H9 (cell line): ENCODE measurements around the gene MYB. TPM values are rescaled to one million over a fixed set of nuclear protein-coding genes. Genes with fewer than 3 reads are reported as not detected.

Source experiments
- DNase-seq: peaks from one replicate; pipeline ENCODE4 v3.0.0-alpha.2; 2017
- H2AFZ ChIP-seq: one replicate; pipeline ENCODE4 v1.6.1; 2013; ENCODE audit warnings: mild to moderate bottlenecking, low read length, control low read depth, moderate library complexity
- H2AK5ac ChIP-seq: 2 replicates; pipeline ENCODE4 v1.6.1; 2013; ENCODE audit warnings: low read length, control low read depth, mixed read lengths; ENCODE audit not compliant: insufficient read length
- H2BK120ac ChIP-seq: one replicate; pipeline ENCODE4 v1.6.1; 2013; ENCODE audit warnings: low read depth, mild to moderate bottlenecking, low read length, control low read depth, inconsistent platforms; ENCODE audit not compliant: poor library complexity, severe bottlenecking
- H2BK12ac ChIP-seq: 2 replicates; pipeline ENCODE4 v1.6.1; 2013; ENCODE audit warnings: low read length, control low read depth, mixed read lengths, low read depth; ENCODE audit not compliant: insufficient read length
- H2BK15ac ChIP-seq: 2 replicates; pipeline ENCODE4 v1.6.1; 2013; ENCODE audit warnings: low read depth, low read length, control low read depth
- H2BK20ac ChIP-seq: one replicate; pipeline ENCODE4 v1.6.1; 2013; ENCODE audit warnings: low read depth, mild to moderate bottlenecking, low read length, control low read depth, inconsistent platforms; ENCODE audit not compliant: poor library complexity, severe bottlenecking
- H2BK5ac ChIP-seq: 2 replicates; pipeline ENCODE4 v1.6.1; 2013; ENCODE audit warnings: low read length, control low read depth, mixed read lengths; ENCODE audit not compliant: insufficient read length
- H3K14ac ChIP-seq: 2 replicates; pipeline ENCODE4 v1.6.1; 2013; ENCODE audit warnings: low read length, control low read depth; ENCODE audit not compliant: insufficient read depth
- H3K18ac ChIP-seq: 2 replicates; pipeline ENCODE4 v1.6.1; 2013; ENCODE audit warnings: low read depth, mild to moderate bottlenecking, mixed read lengths, low read length, control low read depth; ENCODE audit not compliant: insufficient read length
- H3K23ac ChIP-seq: 2 replicates; pipeline ENCODE4 v1.6.1; 2013; ENCODE audit warnings: low read length, control low read depth, mixed read lengths, low read depth; ENCODE audit not compliant: insufficient read length
- H3K23me2 ChIP-seq: 2 replicates; pipeline ENCODE4 v1.6.1; 2013; ENCODE audit warnings: low read depth, mild to moderate bottlenecking, mixed read lengths, low read length, control low read depth; ENCODE audit not compliant: insufficient read length, poor library complexity, severe bottlenecking
- H3K27ac ChIP-seq: 2 replicates; pipeline ENCODE4 v1.5.1; 2013; ENCODE audit warnings: low read length, control low read depth, mixed read lengths, low read depth; ENCODE audit not compliant: insufficient read length
- H3K27me3 ChIP-seq: 2 replicates; pipeline ENCODE4 v1.6.1; 2013; ENCODE audit warnings: low read length, control low read depth, inconsistent platforms; ENCODE audit not compliant: insufficient read depth
- H3K4ac ChIP-seq: 2 replicates; pipeline ENCODE4 v1.6.1; 2013; ENCODE audit warnings: low read depth, mild to moderate bottlenecking, control low read depth, inconsistent platforms, low read length, moderate library complexity
- H3K4me1 ChIP-seq: 2 replicates; pipeline ENCODE4 v1.6.1; 2013; ENCODE audit warnings: low read length, control low read depth, inconsistent platforms; ENCODE audit not compliant: insufficient read depth
- H3K4me2 ChIP-seq: 2 replicates; pipeline ENCODE4 v1.6.1; 2013; ENCODE audit warnings: low read length, control low read depth, mixed read lengths; ENCODE audit not compliant: insufficient read length, insufficient read depth
- H3K56ac ChIP-seq: 2 replicates; pipeline ENCODE4 v1.6.1; 2013; ENCODE audit warnings: low read depth, mild to moderate bottlenecking, mixed read lengths, low read length, control low read depth; ENCODE audit not compliant: insufficient read length
- H3K79me1 ChIP-seq: 2 replicates; pipeline ENCODE4 v1.6.1; 2013; ENCODE audit warnings: low read depth, mild to moderate bottlenecking, moderate library complexity, low read length, control low read depth, inconsistent platforms; ENCODE audit not compliant: insufficient read depth, poor library complexity, severe bottlenecking
- H3K79me2 ChIP-seq: 2 replicates; pipeline ENCODE4 v1.6.1; 2013; ENCODE audit warnings: low read length, control low read depth, inconsistent platforms; ENCODE audit not compliant: insufficient read depth
- H3K9ac ChIP-seq: 2 replicates; pipeline ENCODE4 v1.6.1; 2013; ENCODE audit warnings: low read length, control low read depth, mixed read lengths; ENCODE audit not compliant: insufficient read length; ENCODE audit errors: extremely low read depth
- H3K9me3 ChIP-seq: one replicate; pipeline ENCODE4 v1.6.1; 2013; ENCODE audit warnings: low read depth, low read length, inconsistent platforms; ENCODE audit not compliant: control insufficient read depth
- H3T11ph ChIP-seq: one replicate; pipeline ENCODE4 v1.6.1; 2013; ENCODE audit warnings: mild to moderate bottlenecking, low read length, control low read depth, inconsistent platforms
- H4K20me1 ChIP-seq: one replicate; pipeline ENCODE4 v1.6.1; 2013; ENCODE audit not compliant: control insufficient read depth, insufficient read length, insufficient read depth
- H4K5ac ChIP-seq: 2 replicates; pipeline ENCODE4 v1.6.1; 2013; ENCODE audit warnings: low read depth, mild to moderate bottlenecking, mixed read lengths, low read length, control low read depth; ENCODE audit not compliant: insufficient read length
- H4K8ac ChIP-seq: replicated peaks from 2 replicates; pipeline ENCODE4 v1.6.1; 2013; ENCODE audit warnings: low read length, control low read depth, mixed read lengths, low read depth; ENCODE audit not compliant: insufficient read length
- H4K91ac ChIP-seq: 2 replicates; pipeline ENCODE4 v1.6.1; 2013; ENCODE audit warnings: low read depth, mild to moderate bottlenecking, moderate library complexity, mixed read lengths, low read length, control low read depth; ENCODE audit not compliant: insufficient read length
- H3K27ac Mint-ChIP-seq, 3 experiments: 2 replicates in 2 of 3; 3 replicates in 1 of 3; pipeline ENCODE4 v1.8.0; 2020 to 2021; ENCODE audit warnings: mixed read lengths in 3 of 3, mild to moderate bottlenecking in 1 of 3, moderate library complexity in 1 of 3
- H3K27me3 Mint-ChIP-seq: 2 replicates; pipeline ENCODE4 v1.8.0; 2021; ENCODE audit warnings: low read depth, mild to moderate bottlenecking, moderate library complexity, mixed read lengths
- H3K36me3 Mint-ChIP-seq, 3 experiments: 2 replicates in 2 of 3; 3 replicates in 1 of 3; pipeline ENCODE4 v1.8.0; 2020 to 2021; ENCODE audit warnings: low read depth in 3 of 3, mixed read lengths in 3 of 3; ENCODE audit not compliant: insufficient read depth in 1 of 3
- H3K4me1 Mint-ChIP-seq, 2 experiments: 2 replicates each; pipeline ENCODE4 v1.8.0; 2020; ENCODE audit warnings: mixed read lengths in 2 of 2
- H3K4me3 Mint-ChIP-seq, 2 experiments: 2 replicates in 1 of 2; 3 replicates in 1 of 2; pipeline ENCODE4 v1.8.0; 2020 to 2021; ENCODE audit warnings: mild to moderate bottlenecking in 2 of 2, mixed read lengths in 2 of 2, moderate library complexity in 1 of 2
- H3K9me3 Mint-ChIP-seq, 2 experiments: 2 replicates in 1 of 2; 3 replicates in 1 of 2; pipeline ENCODE4 v1.8.0; 2020; ENCODE audit warnings: mild to moderate bottlenecking in 2 of 2, mixed read lengths in 2 of 2, moderate library complexity in 1 of 2
- WGBS: extraction: QIAGEN DNeasy Blood & Tissue Kit; methylation state at CpG from one replicate; pipeline ENCODE4 v1.1.7; 2013; ENCODE audit warnings: missing lambda C conversion rate, low lambda C conversion rate, mixed read lengths; ENCODE audit not compliant: insufficient read length; ENCODE audit errors: extremely low coverage; 5-methylcytosine and 5-hydroxymethylcytosine counted together
- total RNA-seq: library from RNA; stranded (reverse); gene quantifications from 2 replicates; pipeline ENCODE4 v1.2.1, GENCODE V29; 2021
- TF ChIP-seq, protein P1 (sequence below): fragments of 200-600 bp; sonication (generic); conservative IDR thresholded peaks from 3 replicates; pipeline ENCODE4 v1.8.0; 2021; ENCODE audit warnings: antibody characterized with exemption, mild to moderate bottlenecking

The MYB gene
- total RNA-seq, 1 experiment from 2014 or later, result 5.8 TPM

- Histone ChIP-seq H2AFZ (no peak overlapping the region), H3T11ph (no peak overlapping the region), H2BK20ac (no peak overlapping the region), H2BK12ac (no peak overlapping the region), H3K23ac (no peak overlapping the region), H3K4me1 (no peaks in the 10 kb centered on the region; the same call in 1 of the 2 replicates), H4K8ac (no peak overlapping the region), H3K9ac (no peak overlapping the region), H3K4me2 (no peak overlapping the region), H3K79me2 (no peaks in the 10 kb centered on the region), H3K18ac (no peak overlapping the region), H3K14ac (no peak overlapping the region), H3K4ac (no peak overlapping the region), H3K56ac (no peak overlapping the region), H4K20me1 (no peaks in the 10 kb centered on the region), H3K23me2 (no peaks in the 10 kb centered on the region), H2BK120ac (no peak overlapping the region), H4K5ac (no peak overlapping the region), H3K27ac (no peak overlapping the region), H2BK15ac (no peak overlapping the region), H2AK5ac (no peak overlapping the region), H3K79me1 (no peaks in the 10 kb centered on the region), H3K9me3 (no peaks in the 10 kb centered on the region), H2BK5ac (no peak overlapping the region), H4K91ac (no peak overlapping the region), H3K27me3 (no peaks in the 10 kb centered on the region)
- no peak for DNase-seq
- WGBS, result no CpG with 5 or more reads among the region's 3 CpGs
- TF ChIP-seq, protein P1, sequence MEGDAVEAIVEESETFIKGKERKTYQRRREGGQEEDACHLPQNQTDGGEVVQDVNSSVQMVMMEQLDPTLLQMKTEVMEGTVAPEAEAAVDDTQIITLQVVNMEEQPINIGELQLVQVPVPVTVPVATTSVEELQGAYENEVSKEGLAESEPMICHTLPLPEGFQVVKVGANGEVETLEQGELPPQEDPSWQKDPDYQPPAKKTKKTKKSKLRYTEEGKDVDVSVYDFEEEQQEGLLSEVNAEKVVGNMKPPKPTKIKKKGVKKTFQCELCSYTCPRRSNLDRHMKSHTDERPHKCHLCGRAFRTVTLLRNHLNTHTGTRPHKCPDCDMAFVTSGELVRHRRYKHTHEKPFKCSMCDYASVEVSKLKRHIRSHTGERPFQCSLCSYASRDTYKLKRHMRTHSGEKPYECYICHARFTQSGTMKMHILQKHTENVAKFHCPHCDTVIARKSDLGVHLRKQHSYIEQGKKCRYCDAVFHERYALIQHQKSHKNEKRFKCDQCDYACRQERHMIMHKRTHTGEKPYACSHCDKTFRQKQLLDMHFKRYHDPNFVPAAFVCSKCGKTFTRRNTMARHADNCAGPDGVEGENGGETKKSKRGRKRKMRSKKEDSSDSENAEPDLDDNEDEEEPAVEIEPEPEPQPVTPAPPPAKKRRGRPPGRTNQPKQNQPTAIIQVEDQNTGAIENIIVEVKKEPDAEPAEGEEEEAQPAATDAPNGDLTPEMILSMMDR, result no peak
- H3K9me3 Mint-ChIP-seq, result peaks cover 10 to 17% of the 10 kb centered on the region in 2 experiments; a peak in 3 of 5 replicates
- H3K27ac Mint-ChIP-seq, result no peak overlapping the region
- peaks cover 10 to 18% of the 10 kb centered on the region in 2 experiments for H3K4me1 Mint-ChIP-seq
- no peak overlapping the region for H3K4me3 Mint-ChIP-seq
- no peaks in the 10 kb centered on the region for H3K27me3 Mint-ChIP-seq
- peaks cover 0 to 5% (median 0%) of the 10 kb centered on the region in 3 experiments; a peak in 2 of 7 replicates for H3K36me3 Mint-ChIP-seq
These were observed 32.2 kb upstream of the MYB start for GRCh38 chr6:135148889-135149288.
